ENCODE results near the gene MEIS2.

MEIS2 gene

GRCh38 chr15:37019479-37020433 lies 80.6 kb downstream of the MEIS2 start (continued):
- TF ChIP-seq HIC1 (tag by site-specific recombination; IDR thresholded peaks at IDR 0.05), result no peak
- 0 out of 2 replicates have a peak, but pooled peaks have one; percentile 65 for TF ChIP-seq ZNF449 (tag by site-specific recombination; IDR thresholded peaks at IDR 0.05)
- TF ChIP-seq ZFP37 (tag by site-specific recombination; IDR thresholded peaks at IDR 0.05), result no peak
- TF ChIP-seq OSR2 (tag by site-specific recombination; IDR thresholded peaks at IDR 0.05), result peak; percentile 42; the same call in 1 of the 2 replicates
- no peak for TF ChIP-seq ZNF624 (tag by site-specific recombination; IDR thresholded peaks at IDR 0.05)
- peak; percentile 25; the same call in 1 of the 2 replicates for TF ChIP-seq FEZF1 (tag by site-specific recombination; IDR thresholded peaks at IDR 0.05)
- TF ChIP-seq ZNF18 (tag by site-specific recombination; IDR thresholded peaks at IDR 0.05), result no peak

- TF ChIP-seq ZNF175 (tag by site-specific recombination; IDR thresholded peaks at IDR 0.05), result no peak
- no peak for TF ChIP-seq ZNF549 (tag by site-specific recombination; IDR thresholded peaks at IDR 0.05)
- TF ChIP-seq PRDM2 (tag by site-specific recombination; IDR thresholded peaks at IDR 0.05; ENCODE audit: borderline replicate concordance), result no peak
- TF ChIP-seq ZNF302 (tag by site-specific recombination; IDR thresholded peaks at IDR 0.05; ENCODE audit: low read depth), result no peak
- peak; percentile 53; the same call in 1 of the 2 replicates for TF ChIP-seq ZNF121 (tag by site-specific recombination; IDR thresholded peaks at IDR 0.05)
- Histone ChIP-seq H3K4me1 (ENCODE audit: control insufficient read depth, insufficient read depth, low read length) (peaks cover 13% of the 10 kb centered on the region), H3K9me3 (ENCODE audit: control insufficient read depth, insufficient read depth, low read depth, low read length) (no peaks in the 10 kb centered on the region), H3K36me3 (ENCODE audit: control insufficient read depth in 2 of 2, insufficient read depth in 1 of 2, low read length in 2 of 2) (no peaks in the 10 kb centered on the region), H3K4me3 (ENCODE audit: low read depth, low read length) (no peak overlapping the region), H3K27ac (ENCODE audit: extremely low read depth, low read depth, low read length) (no peak overlapping the region)
- ChIA-PET CTCF (no interaction called here), POLR2A (no interaction called here)
Observed at GRCh38 chr15:37017031-37017625, 83.2 kb downstream of the MEIS2 start.

Measured in HEK293 (cell line).